ENCODE data around the gene SLC28A2.

- peak; percentile 75 to 89 (median 87) for TF ChIP-seq CTCF (IDR thresholded peaks at IDR 0.05)
- no peak for TF ChIP-seq POLR2A (IDR thresholded peaks at IDR 0.05)
These were observed 46.8 kb upstream of the SLC28A2 start for GRCh38 chr15:45205192-45205591.
